22Rv1 (cell line): ENCODE results near the gene ANKRD23.

Experiments used
- CTCF ChIP-seq: fragments of 450-650 bp; IDR thresholded peaks from 2 replicates; pipeline ENCODE4 v1.5.1; 2017; ENCODE audit warnings: mild to moderate bottlenecking
- ZFX ChIP-seq: fragments of 450-650 bp; IDR thresholded peaks from 2 replicates; pipeline ENCODE4 v1.6.1; 2017; ENCODE audit warnings: antibody characterized with exemption, borderline replicate concordance

GRCh38 chr2:96822786-96823185 is 21.0 kb downstream of the ANKRD23 start:
- TF ChIP-seq CTCF = no peak
- no peak for TF ChIP-seq ZFX
